T-cell (primary cell): ENCODE measurements around the gene RPS19. TPM values are rescaled to one million over a fixed set of nuclear protein-coding genes. Genes with fewer than 3 reads are reported as not detected.
"Not testable (repeated sequence)": the region's sequence is repeated elsewhere in the genome, so short reads cannot be mapped to it uniquely, and the experiment has no call there.

ENCODE experiments used
- ATAC-seq, 4 experiments: fragments of 200-7000 bp in 3 of 4; fragments of 150-1000 bp in 1 of 4; cut with Tn5 transposase; replicated peaks in 1 of 4; 1 replicate in 3 of 4; 2 replicates in 1 of 4; pipeline ENCODE4 v1.10.0; 2021; ENCODE audit warnings: moderate library complexity in 3 of 4, mild to moderate bottlenecking in 2 of 4, moderate number of reproducible peaks in 1 of 4
- CTCF ChIA-PET, 2 donors: fragments of 300-600 bp; sonication (Branson Sonifier 250); formaldehyde crosslinking; loops; one replicate each; lab custom pipeline; 2022; ENCODE audit warnings: antibody characterized with exemption in 2 of 2; lab: Charles Lee
- POLR2A ChIA-PET, 2 donors: fragments of 300-600 bp; sonication (Branson Sonifier 250); formaldehyde crosslinking; loops; one replicate each; lab custom pipeline; 2022; ENCODE audit warnings: antibody characterized with exemption in 2 of 2; lab: Charles Lee
- DNase-seq, 35 experiments: peaks; one replicate each; pipeline versions ENCODE4 v3.0.0 to v3.0.0-alpha.2; 2013 to 2023
- H3K27ac ChIP-seq: one replicate; pipeline ENCODE4 v1.5.1; 2013; ENCODE audit warnings: low read length
- H3K27me3 ChIP-seq, 2 experiments: replicated peaks in 1 of 2; 1 replicate in 1 of 2; 2 replicates in 1 of 2; pipeline versions ENCODE4 v1.6.1 to v1.7.0; 2013; ENCODE audit warnings: low read length in 1 of 2, mixed read lengths in 1 of 2; ENCODE audit not compliant: control insufficient read depth in 2 of 2, insufficient read depth in 2 of 2; ENCODE audit errors: extremely low read depth in 1 of 2
- H3K36me3 ChIP-seq, 2 donors: 1 replicate in 1 of 2; 2 replicates in 1 of 2; pipeline versions ENCODE4 v1.6.1 to v1.7.0; 2013; ENCODE audit warnings: low read length in 1 of 2; ENCODE audit not compliant: control insufficient read depth in 2 of 2, insufficient read depth in 1 of 2; ENCODE audit errors: extremely low read depth in 1 of 2
- H3K4me1 ChIP-seq, 2 experiments: 1 replicate in 1 of 2; 2 replicates in 1 of 2; pipeline versions ENCODE4 v1.6.1 to v1.7.0; 2013; ENCODE audit warnings: low read length in 2 of 2, mixed read lengths in 1 of 2; ENCODE audit not compliant: insufficient read depth in 2 of 2, control insufficient read depth in 1 of 2; ENCODE audit errors: extremely low read depth in 1 of 2
- H3K4me3 ChIP-seq, 2 donors: 1 replicate in 1 of 2; 2 replicates in 1 of 2; pipeline versions ENCODE4 v1.5.1 to v1.7.0; 2013; ENCODE audit warnings: mild to moderate bottlenecking in 2 of 2, low read length in 1 of 2, moderate library complexity in 1 of 2; ENCODE audit not compliant: control insufficient read depth in 1 of 2; ENCODE audit errors: extremely low read depth in 1 of 2
- H3K9me3 ChIP-seq: 2 replicates; pipeline ENCODE4 v1.7.0; 2013
- H3K27ac Mint-ChIP-seq, 2 donors: one replicate each; pipeline ENCODE4 v1.8.0; 2020 to 2021; ENCODE audit warnings: mild to moderate bottlenecking in 2 of 2, mixed read lengths in 2 of 2
- H3K27me3 Mint-ChIP-seq, 2 donors: one replicate each; pipeline ENCODE4 v1.8.0; 2021 to 2022; ENCODE audit warnings: mixed read lengths in 2 of 2
- H3K36me3 Mint-ChIP-seq: one replicate; pipeline ENCODE4 v1.8.0; 2021; ENCODE audit warnings: mixed read lengths
- H3K4me1 Mint-ChIP-seq, 3 donors: one replicate each; pipeline ENCODE4 v1.8.0; 2020 to 2022; ENCODE audit warnings: mixed read lengths in 3 of 3, mild to moderate bottlenecking in 1 of 3
- H3K4me3 Mint-ChIP-seq, 3 donors: one replicate each; pipeline ENCODE4 v1.8.0; 2020 to 2022; ENCODE audit warnings: mild to moderate bottlenecking in 3 of 3, mixed read lengths in 3 of 3, moderate library complexity in 3 of 3
- H3K9me3 Mint-ChIP-seq, 3 donors: one replicate each; pipeline ENCODE4 v1.8.0; 2020 to 2022; ENCODE audit warnings: mixed read lengths in 3 of 3
- WGBS: methylation state at CpG from one replicate; pipeline ENCODE4 v1.1.5; 2013; ENCODE audit warnings: missing lambda C conversion rate; ENCODE audit not compliant: insufficient coverage; 5-methylcytosine and 5-hydroxymethylcytosine counted together
- total RNA-seq, 35 experiments: library from RNA in 6 of 35; stranded (reverse) in 6 of 35; fragments of 120-200 nt in 1 of 35; gene quantifications; one replicate each; pipeline versions ENCODE4 v1.2.1 to v1.2.4 and lab custom pipeline; 2013 to 2026

The RPS19 gene
- total RNA-seq, 5 donors from 2014 or later (not counting 1 experiment from before 2014, with no cell fraction given): 3,043 to 4,286 (median 3,822) TPM

DNA sequence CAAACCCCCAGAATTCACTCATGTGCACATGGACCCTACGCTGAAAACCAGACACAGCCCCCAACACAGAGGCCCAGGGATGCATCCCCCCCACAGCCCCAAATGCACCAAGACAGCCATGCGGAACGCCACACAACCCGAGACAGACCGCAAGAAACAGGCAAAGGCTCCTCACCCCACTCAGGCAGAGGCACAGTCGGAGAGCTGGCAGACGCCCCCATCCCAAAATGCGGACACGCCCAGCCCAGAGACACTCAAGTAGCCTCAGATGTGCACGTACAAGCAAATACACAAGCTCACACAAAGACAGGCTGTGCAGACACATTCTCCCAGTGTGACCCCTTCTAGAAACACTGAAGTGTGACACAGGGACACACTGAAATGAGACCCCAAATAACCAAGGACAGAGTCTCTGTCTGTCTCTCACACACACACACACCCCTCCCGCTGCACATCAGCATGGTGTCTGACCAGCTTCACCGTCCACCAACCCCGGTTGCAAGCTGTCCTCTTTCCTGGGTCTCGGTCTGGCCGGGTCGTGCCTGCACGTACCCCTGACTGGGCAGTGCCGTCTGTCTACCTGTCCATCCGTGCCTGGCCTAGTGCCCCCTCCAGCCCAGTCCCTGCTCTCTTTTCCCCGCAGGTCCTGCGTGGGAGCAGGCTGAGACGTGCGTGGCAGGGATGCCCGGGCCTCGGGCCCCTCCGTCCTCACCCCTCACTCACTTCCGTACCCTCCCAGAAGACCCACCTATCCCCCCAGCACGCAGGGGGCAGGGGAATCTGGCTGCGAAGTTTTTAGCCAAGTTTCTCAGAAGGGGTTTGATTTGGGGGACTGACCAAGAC, 52.1 kb downstream of the RPS19 start:
- H3K9me3 ChIP-seq: no peaks in the 10 kb centered on the region
- peaks cover 0 to 4% of the 10 kb centered on the region in 2 donors for H3K36me3 ChIP-seq
- 27% methylated on average over 26 of the region's 29 CpGs for WGBS
- H3K27ac ChIP-seq: no peak overlapping the region
- Mint-ChIP-seq H3K27me3 (peaks cover 4 to 15% of the 10 kb centered on the region in 2 donors), H3K9me3 (no peaks in the 10 kb centered on the region), H3K4me1 (peaks cover 40 to 53% (median 45%) of the 10 kb centered on the region in 3 donors), H3K4me3 (peak overlapping the region in 1 of 3 donors; percentile 18), H3K27ac (peak overlapping the region; percentile 63 to 69), H3K36me3 (peaks cover 3% of the 10 kb centered on the region)
- no peak for DNase-seq
- H3K4me1 ChIP-seq: peaks cover 27 to 64% of the 10 kb centered on the region in 2 experiments
- ChIA-PET CTCF (interaction anchor here in 1 of 2 donors (0.6 kb wide), 1 partner anchor 16 kb away, joined by 4 read pairs; the partner anchor contains the start of gene ERFL), POLR2A (no interaction called here)
- ATAC-seq: peak in 3 of 4 experiments; percentile 3 to 8 (median 6)
- peaks cover 11 to 53% of the 10 kb centered on the region in 2 experiments for H3K27me3 ChIP-seq
- peak overlapping the region in 1 of 2 donors; percentile 6 for H3K4me3 ChIP-seq

DNA sequence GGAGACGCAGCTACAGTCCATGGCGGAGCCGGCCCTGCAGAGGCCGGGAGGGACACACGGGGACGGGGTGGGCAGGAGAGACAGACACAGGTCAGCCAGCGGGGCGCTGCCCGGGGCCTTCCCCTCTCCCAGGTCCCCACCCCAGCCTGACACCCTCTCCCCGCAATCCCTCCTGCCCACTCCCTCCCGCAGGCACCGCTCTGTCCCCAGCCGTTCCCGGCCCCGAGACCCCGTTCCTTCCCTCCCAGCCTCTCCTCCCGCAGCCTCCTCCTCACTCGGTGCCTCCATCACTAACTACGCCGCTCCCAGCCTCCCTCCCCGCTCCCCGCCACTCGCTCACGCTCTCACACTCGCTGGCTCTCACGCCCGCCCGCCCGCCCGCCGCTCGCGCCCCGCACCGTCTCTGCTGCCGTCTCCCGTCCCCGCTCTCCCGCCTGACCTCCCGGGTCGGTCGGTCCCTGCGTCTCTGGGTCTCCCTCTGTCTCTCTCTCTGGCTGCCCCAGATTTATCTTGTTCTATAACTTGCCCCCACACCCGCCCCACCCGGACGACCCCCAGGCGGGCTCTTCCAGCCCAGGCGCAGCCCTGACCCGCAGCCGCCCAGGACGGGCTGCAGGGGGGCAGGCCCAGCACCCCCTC, 53.0 kb downstream of the RPS19 start:
- no peaks in the 10 kb centered on the region for H3K9me3 ChIP-seq
- CTCF ChIA-PET: no interaction called here
- no peaks in the 10 kb centered on the region for H3K36me3 ChIP-seq
- POLR2A ChIA-PET: no interaction called here
- DNase-seq (peak in 5 of 35 experiments; percentile 22 to 52 (median 37)), ATAC-seq (peak in 3 of 4 experiments; percentile 9 to 34 (median 22))
- H3K27me3 Mint-ChIP-seq: peaks cover 4 to 15% of the 10 kb centered on the region in 2 donors
- no peak overlapping the region for H3K4me3 ChIP-seq
- H3K27ac ChIP-seq: no peak overlapping the region
- H3K27ac Mint-ChIP-seq: no peak overlapping the region
- H3K36me3 Mint-ChIP-seq: no peaks in the 10 kb centered on the region
- H3K27me3 ChIP-seq: peaks cover 11 to 62% of the 10 kb centered on the region in 2 experiments
- 5% methylated on average over 27 of the region's 51 CpGs for WGBS
- H3K4me1 ChIP-seq: peaks cover 27 to 63% of the 10 kb centered on the region in 2 experiments
- no peak overlapping the region for H3K4me3 Mint-ChIP-seq
- peaks cover 40 to 49% (median 42%) of the 10 kb centered on the region in 3 donors for H3K4me1 Mint-ChIP-seq
- no peaks in the 10 kb centered on the region for H3K9me3 Mint-ChIP-seq

DNA sequence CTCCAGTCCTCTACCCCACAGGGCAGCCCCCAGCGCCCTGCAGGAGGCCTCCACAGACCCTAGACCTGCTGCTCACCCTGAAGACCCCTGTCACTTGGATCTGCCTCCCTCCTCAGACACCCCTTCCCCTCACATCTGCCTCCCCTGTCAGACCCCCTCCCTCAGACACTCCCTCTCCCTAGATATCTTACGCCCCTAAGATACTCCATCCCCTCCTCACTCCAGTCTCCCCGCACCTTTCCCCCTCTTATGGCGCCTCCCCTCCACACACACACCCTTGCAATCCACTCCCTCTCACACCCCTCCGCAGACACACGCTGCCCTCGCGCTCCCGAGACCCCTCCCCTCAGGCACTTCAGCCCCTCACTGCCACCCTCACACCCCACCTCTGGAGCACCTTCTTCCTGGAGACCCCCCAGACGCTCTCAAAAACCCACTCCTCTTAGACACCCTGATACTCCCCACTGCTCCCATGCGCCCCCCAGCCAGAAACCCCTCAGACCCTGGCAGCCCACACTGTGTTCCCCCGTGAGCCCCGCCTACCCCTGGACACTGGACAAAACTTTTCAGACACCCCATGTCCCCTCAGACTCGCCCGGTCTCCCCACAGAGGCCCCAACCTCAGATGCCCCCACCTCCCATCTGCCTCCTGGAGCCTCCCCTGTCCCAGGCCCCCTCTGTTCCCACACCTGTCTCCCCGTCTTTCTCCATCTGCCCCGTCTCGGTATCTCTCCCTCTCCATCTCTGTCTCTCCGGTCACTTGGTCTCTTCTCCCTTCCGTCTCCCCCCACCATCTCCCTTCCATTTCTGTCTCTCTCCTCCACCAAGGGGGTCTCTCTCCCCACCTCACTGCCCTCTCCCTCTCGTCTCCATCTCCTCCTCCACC, 53.7 kb downstream of the RPS19 start:
- H3K4me3 ChIP-seq: no peak overlapping the region
- ChIA-PET POLR2A (no interaction called here), CTCF (no interaction called here)
- 17% methylated on average over 20 of the region's 21 CpGs for WGBS
- Mint-ChIP-seq H3K4me3 (no peak overlapping the region), H3K36me3 (no peaks in the 10 kb centered on the region), H3K4me1 (peaks cover 40 to 49% (median 42%) of the 10 kb centered on the region in 3 donors), H3K9me3 (no peaks in the 10 kb centered on the region), H3K27me3 (peaks cover 4 to 15% of the 10 kb centered on the region in 2 donors), H3K27ac (no peak overlapping the region)
- ATAC-seq (peak in 1 of 4 experiments; percentile 12), DNase-seq (no peak)
- no peaks in the 10 kb centered on the region for H3K9me3 ChIP-seq
- peaks cover 27 to 62% of the 10 kb centered on the region in 2 experiments for H3K4me1 ChIP-seq
- H3K36me3 ChIP-seq: no peaks in the 10 kb centered on the region
- H3K27me3 ChIP-seq: peaks cover 15 to 69% of the 10 kb centered on the region in 2 experiments
- no peak overlapping the region for H3K27ac ChIP-seq

DNA sequence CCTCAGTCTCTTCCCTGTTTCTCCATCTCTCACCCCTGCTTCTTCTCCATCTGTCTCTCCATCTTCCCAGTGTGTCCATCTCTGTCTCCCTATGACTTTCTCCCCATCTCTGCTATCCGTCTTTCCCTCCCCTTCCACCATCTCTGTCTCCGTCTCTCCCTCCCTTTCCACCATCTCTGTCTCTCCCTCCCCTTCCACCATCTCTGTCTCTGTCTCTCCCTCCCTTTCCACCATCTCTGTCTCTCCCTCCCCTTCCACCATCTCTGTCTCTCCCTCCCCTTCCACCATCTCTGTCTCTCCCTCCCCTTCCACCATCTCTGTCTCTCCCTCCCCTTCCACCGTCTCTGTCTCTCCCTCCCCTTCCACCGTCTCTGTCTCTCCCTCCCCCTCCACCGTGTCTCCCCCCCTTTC, 54.4 kb downstream of the RPS19 start:
- H3K4me3 ChIP-seq, H3K36me3 ChIP-seq, H3K36me3 Mint-ChIP-seq, POLR2A ChIA-PET, H3K4me3 Mint-ChIP-seq, DNase-seq, CTCF ChIA-PET, H3K27ac ChIP-seq, H3K9me3 Mint-ChIP-seq, H3K27ac Mint-ChIP-seq, ATAC-seq, H3K9me3 ChIP-seq: not testable (repeated sequence)
- H3K27me3 ChIP-seq: peaks cover 15 to 75% of the 10 kb centered on the region in 2 experiments
- peaks cover 4 to 15% of the 10 kb centered on the region in 2 donors for H3K27me3 Mint-ChIP-seq
- no CpG with 5 or more reads among the region's 5 CpGs for WGBS
- peaks cover 37 to 42% (median 39%) of the 10 kb centered on the region in 3 donors for H3K4me1 Mint-ChIP-seq
- peaks cover 27 to 63% of the 10 kb centered on the region in 2 experiments for H3K4me1 ChIP-seq

DNA sequence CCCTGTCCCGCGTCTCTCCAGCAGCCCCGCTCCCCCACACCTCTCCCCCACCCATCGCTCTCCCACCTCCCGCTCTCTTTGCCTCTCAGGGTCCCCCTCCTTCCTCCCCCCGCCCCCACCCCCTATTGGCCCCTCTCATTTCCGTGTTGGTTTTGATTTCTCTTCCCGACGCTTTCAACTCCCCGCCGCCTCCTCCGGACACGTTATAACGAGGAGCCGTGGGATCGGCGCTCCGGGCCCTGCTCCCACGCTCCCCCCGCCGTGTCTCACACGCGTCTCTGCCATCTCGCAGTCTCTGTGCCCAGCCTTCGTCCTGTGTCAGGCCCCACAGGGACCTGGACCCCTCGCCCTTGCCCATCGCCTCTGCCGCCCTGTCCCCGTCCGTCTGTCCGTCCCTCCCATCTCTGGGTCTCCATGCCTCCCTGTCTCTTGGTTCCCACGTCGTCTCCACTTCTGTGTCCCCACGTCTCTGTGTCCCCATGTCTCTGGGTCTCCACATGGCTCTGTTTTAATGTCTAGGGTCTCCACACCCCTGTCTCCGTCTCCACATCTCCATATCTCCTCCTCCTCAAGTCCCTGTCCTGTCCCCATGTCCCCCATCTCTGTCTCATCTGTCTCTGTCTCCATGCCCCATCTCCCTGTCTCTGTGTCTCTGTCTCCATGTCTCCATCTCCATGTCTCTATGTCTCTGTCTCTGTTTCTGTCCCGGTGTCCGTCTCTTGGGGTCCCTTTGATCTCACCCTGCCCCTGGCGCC, 55.1 kb downstream of the RPS19 start:
- H3K9me3 Mint-ChIP-seq: no peaks in the 10 kb centered on the region
- H3K27me3 Mint-ChIP-seq: peaks cover 4 to 15% of the 10 kb centered on the region in 2 donors
- H3K27me3 ChIP-seq: peaks cover 15 to 83% of the 10 kb centered on the region in 2 experiments
- peak in 1 of 35 experiments; percentile 42 for DNase-seq
- POLR2A ChIA-PET: no interaction called here
- 3% methylated on average over 36 of the region's 38 CpGs for WGBS
- CTCF ChIA-PET: no interaction called here
- no peak overlapping the region for H3K27ac Mint-ChIP-seq
- no peaks in the 10 kb centered on the region for H3K36me3 Mint-ChIP-seq
- peak overlapping the region; percentile 13 to 73 for H3K4me3 ChIP-seq
- H3K36me3 ChIP-seq: no peaks in the 10 kb centered on the region
- peaks cover 35 to 39% (median 38%) of the 10 kb centered on the region in 3 donors for H3K4me1 Mint-ChIP-seq
- no peak overlapping the region for H3K4me3 Mint-ChIP-seq
- no peak for ATAC-seq
- no peaks in the 10 kb centered on the region for H3K9me3 ChIP-seq
- H3K27ac ChIP-seq: no peak overlapping the region
- peaks cover 27 to 65% of the 10 kb centered on the region in 2 experiments for H3K4me1 ChIP-seq
